Kidney (tissue), 14 donors: ENCODE results near the gene SORD. TPM values are rescaled to one million over a fixed set of nuclear protein-coding genes. Genes with fewer than 3 reads are reported as not detected.
"Not testable (repeated sequence)": the region's sequence is repeated elsewhere in the genome, so short reads cannot be mapped to it uniquely, and the experiment has no call there.

Experiments used
- DNase-seq, 5 donors: peaks; one replicate each; pipeline ENCODE4 v3.0.0-alpha.2; 2013 to 2020
- FAIRE-seq: peaks from 2 replicates; lab custom pipeline; 2012; peaks lifted over from hg19 to GRCh38; lab: Jason Lieb, UNC
- H3K27ac ChIP-seq, 2 donors: one replicate each; pipeline ENCODE4 v1.7.0; 2013; ENCODE audit warnings: low read depth in 2 of 2, low read length in 2 of 2, inconsistent platforms in 1 of 2
- H3K27me3 ChIP-seq: one replicate; pipeline ENCODE4 v1.7.1; 2013; ENCODE audit warnings: low read length, inconsistent platforms; ENCODE audit not compliant: control insufficient read depth, insufficient read depth
- H3K36me3 ChIP-seq, 3 donors: one replicate each; pipeline versions ENCODE4 v1.7.0 to v1.7.1; 2013; ENCODE audit warnings: low read length in 3 of 3, control low read depth in 1 of 3, inconsistent platforms in 1 of 3; ENCODE audit not compliant: insufficient read depth in 3 of 3, control insufficient read depth in 2 of 3
- H3K4me1 ChIP-seq, 3 donors: one replicate each; pipeline versions ENCODE4 v1.7.0 to v1.7.1; 2013; ENCODE audit warnings: low read length in 3 of 3, inconsistent platforms in 1 of 3, low read depth in 1 of 3; ENCODE audit not compliant: control insufficient read depth in 2 of 3, insufficient read depth in 2 of 3
- H3K4me3 ChIP-seq, 3 donors: one replicate each; pipeline versions ENCODE4 v1.7.0 to v1.8.1; 2013; ENCODE audit warnings: low read length in 3 of 3, control low read depth in 1 of 3, inconsistent platforms in 1 of 3
- H3K9ac ChIP-seq, 3 donors: one replicate each; pipeline versions ENCODE4 v1.7.0 to v1.7.1; 2013; ENCODE audit warnings: low read length in 3 of 3, control low read depth in 1 of 3, inconsistent platforms in 1 of 3
- H3K9me3 ChIP-seq, 3 donors: one replicate each; pipeline versions ENCODE4 v1.7.0 to v1.7.1; 2013; ENCODE audit warnings: low read length in 3 of 3, control low read depth in 1 of 3, inconsistent platforms in 1 of 3; ENCODE audit not compliant: control insufficient read depth in 2 of 3, insufficient read depth in 1 of 3
- intact Hi-C: fragments of 100-400 bp; cut with DNase I; formaldehyde crosslinking; loops from one replicate; pipeline ENCODE4 v1.11.1; 2022
- polyA plus RNA-seq: library from polyadenylated mRNA; stranded (reverse); fragments of 350-450 nt; fragmentation: Illumina TruSeq; extraction: RNeasy Lipid Tissue Mini Kit (QIAGEN cat#74804); gene quantifications from one replicate; pipeline ENCODE4 v1.2.3, GENCODE V29; 2014; ENCODE audit warnings: low read depth, low replicate concordance; ENCODE audit not compliant: insufficient read depth
- total RNA-seq: library from RNA; stranded (reverse); fragmentation: NEBNext Ultra II Directional; extraction: Animal tissue kit (Norgen Biotek cat#: 25700); gene quantifications from one replicate; pipeline ENCODE4 v1.2.1, GENCODE V29; 2021
- TF ChIP-seq, protein P1 (sequence below): IDR thresholded peaks from 3 replicates; pipeline ENCODE4 v1.5.1; 2012; ENCODE audit warnings: mild to moderate bottlenecking, moderate library complexity, borderline replicate concordance; ENCODE audit not compliant: insufficient read depth; ENCODE audit errors: extremely low read depth
- donor health status: control.
- donor health status: control.
- donor health status: control.
- donor health status: control.
- donor health status: control.
- donor health status: DM: yes; HTN: yes; CAD: no.
- donor health status: Normal renal cell carcinoma (clear cell type).

The SORD gene
- total and polyA plus RNA-seq, 2 donors from 2014 or later, result 14.2 to 83.0 TPM

DNA sequence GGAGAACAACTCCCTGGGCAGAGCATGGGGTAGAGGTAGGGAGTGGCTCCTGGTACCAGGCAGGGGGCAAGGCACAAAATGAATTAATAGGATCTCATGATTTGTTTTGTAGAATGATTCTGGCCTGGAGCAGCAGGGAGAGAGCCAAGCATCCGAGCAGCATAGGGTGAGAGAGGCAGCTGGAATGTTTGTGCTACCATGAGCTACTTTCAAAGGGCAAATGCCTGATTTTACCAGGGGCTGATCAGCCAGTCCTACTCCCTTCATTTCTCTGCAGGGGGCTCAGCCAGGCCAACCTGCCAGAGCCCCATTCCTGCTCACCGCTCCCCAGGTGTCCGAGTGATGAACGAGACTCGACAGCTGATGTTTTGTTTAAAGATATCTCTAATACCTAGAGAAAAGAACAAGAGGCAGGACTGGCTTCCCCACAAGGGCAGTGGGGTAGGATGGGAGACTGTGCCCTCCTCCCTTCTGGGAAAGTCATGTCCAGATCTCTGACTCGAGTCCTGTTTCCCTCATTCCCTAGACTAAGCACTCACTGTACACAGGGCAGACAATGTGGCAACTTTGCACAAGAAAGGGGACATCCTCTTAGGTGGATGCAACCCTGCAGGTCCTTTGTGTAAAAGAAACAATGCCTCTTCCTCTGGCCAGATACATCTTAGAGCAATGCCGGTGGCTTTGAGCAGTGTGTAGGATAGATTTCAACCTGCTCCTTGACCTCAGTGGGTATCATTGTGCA, 78.1 kb downstream of the SORD start:
- Histone ChIP-seq H3K36me3 (no peaks in the 10 kb centered on the region), H3K4me3 (no peak overlapping the region), H3K4me1 (no peaks in the 10 kb centered on the region), H3K9ac (no peak overlapping the region), H3K27me3 (no peaks in the 10 kb centered on the region), H3K27ac (no peak overlapping the region), H3K9me3 (no peaks in the 10 kb centered on the region)
- FAIRE-seq (no peak), DNase-seq (no peak)
- TF ChIP-seq, protein P1, sequence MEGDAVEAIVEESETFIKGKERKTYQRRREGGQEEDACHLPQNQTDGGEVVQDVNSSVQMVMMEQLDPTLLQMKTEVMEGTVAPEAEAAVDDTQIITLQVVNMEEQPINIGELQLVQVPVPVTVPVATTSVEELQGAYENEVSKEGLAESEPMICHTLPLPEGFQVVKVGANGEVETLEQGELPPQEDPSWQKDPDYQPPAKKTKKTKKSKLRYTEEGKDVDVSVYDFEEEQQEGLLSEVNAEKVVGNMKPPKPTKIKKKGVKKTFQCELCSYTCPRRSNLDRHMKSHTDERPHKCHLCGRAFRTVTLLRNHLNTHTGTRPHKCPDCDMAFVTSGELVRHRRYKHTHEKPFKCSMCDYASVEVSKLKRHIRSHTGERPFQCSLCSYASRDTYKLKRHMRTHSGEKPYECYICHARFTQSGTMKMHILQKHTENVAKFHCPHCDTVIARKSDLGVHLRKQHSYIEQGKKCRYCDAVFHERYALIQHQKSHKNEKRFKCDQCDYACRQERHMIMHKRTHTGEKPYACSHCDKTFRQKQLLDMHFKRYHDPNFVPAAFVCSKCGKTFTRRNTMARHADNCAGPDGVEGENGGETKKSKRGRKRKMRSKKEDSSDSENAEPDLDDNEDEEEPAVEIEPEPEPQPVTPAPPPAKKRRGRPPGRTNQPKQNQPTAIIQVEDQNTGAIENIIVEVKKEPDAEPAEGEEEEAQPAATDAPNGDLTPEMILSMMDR, result no peak
- intact Hi-C loops, result no loop called here

DNA sequence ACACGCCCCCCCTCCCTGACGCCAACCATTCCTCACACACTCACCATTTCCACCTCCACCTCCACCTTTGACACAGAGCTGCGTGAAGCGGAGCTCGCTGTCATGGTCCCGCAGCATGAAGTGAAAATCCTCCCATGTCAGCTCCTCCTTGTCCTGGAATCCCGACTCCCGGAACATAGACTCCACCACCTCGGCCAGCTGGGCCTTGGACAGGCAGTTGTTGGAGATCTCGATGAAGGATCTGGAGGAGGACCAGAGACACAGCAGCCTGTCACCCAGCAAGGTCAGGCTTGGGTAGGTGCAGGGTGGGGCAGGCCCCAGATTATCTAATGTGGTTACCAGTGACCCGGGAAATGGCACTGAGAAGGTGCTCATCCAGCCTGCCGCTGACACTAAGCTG, 78.8 kb downstream of the SORD start:
- Histone ChIP-seq H3K27ac (no peak overlapping the region), H3K9me3 (no peaks in the 10 kb centered on the region), H3K4me1 (no peaks in the 10 kb centered on the region), H3K9ac (no peak overlapping the region), H3K4me3 (no peak overlapping the region), H3K36me3 (no peaks in the 10 kb centered on the region), H3K27me3 (no peaks in the 10 kb centered on the region)
- no peak for FAIRE-seq
- TF ChIP-seq, protein P1, result no peak
- intact Hi-C loops, result no loop called here
- DNase-seq, result no peak

DNA sequence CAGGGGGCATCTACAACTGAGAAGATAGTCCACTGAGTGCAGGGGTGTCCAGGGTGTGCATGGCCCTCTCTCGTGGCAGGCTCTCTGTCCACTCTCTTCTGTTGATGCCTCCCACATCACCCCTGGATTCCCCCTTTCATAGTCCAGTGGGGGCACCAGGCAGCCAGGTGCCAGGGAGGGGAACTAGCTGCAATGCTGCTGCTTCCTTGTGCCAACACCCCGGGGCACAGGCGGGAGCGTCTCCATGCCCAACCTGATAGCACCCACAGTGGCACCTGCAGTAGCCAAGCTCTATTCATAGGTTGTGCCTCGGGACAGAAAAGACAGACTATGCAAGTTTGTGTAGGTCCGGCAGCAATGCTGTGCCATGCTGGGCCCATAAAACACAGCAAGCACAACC, 79.2 kb downstream of the SORD start:
- Histone ChIP-seq H3K36me3 (no peaks in the 10 kb centered on the region), H3K27me3 (no peaks in the 10 kb centered on the region), H3K4me3 (no peak overlapping the region), H3K9ac (no peak overlapping the region), H3K4me1 (no peaks in the 10 kb centered on the region), H3K27ac (no peak overlapping the region), H3K9me3 (no peaks in the 10 kb centered on the region)
- FAIRE-seq (no peak), DNase-seq (no peak)
- intact Hi-C loops, result no loop called here
- TF ChIP-seq, protein P1, result no peak

DNA sequence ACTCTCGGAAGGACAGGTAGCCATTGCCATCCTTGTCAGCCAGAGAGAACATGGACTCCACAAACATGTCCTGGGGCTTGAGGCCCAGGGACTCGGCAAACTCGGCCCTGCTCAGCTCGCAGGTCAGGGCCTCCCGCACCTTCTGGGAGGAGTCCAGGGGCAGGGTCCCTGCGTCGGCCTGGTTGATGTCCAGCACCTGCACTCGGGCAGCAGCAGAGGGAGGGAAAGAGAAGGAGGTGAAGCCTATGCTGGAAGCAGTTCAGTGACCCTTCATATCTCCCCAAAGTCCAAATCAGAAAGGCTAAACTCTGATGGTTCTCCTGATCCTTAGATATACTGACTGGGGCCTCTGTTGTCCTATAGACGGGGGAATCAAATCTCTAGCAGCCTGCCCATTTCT, 81.2 kb downstream of the SORD start:
- H3K27ac ChIP-seq, FAIRE-seq: not testable (repeated sequence)

More for the DNA sequence above, 81.2 kb downstream of the SORD start:
- intact Hi-C loops, H3K36me3 ChIP-seq, H3K9me3 ChIP-seq, H3K27me3 ChIP-seq, H3K9ac ChIP-seq, DNase-seq, H3K4me3 ChIP-seq, H3K4me1 ChIP-seq: not testable (repeated sequence)
